ENCODE data around the gene ANKRD28.
"Not testable (repeated sequence)": the region's sequence is repeated elsewhere in the genome, so short reads cannot be mapped to it uniquely, and the experiment has no call there.

Gene ANKRD28

GRCh38 chr3:15769256-15769915 is 28.4 kb downstream of the ANKRD28 start:
- DNase-seq (ENCODE audit: low spot score), result no peak

GRCh38 chr3:15768421-15769255 is 29.1 kb downstream of the ANKRD28 start:
- peak; percentile 85 for DNase-seq (ENCODE audit: low spot score)

DNA sequence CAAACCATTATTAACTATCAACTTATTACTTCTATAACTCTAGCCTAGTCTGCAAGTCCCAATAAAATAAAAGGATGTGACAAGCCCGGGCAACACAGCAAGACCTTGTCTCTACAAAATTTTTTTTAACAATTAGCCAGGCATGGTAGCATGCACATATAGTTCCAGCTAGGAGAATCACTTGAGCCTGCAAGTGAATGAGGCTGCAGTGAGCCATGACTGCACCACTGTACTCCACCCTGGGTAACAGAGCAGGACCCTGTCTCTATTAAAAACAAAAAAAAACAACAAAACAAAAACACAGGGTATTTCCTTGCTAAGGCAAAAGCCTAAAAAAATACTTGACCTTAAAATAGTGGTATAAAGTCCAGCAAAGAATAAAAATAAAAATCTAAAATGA is 31.4 kb downstream of the ANKRD28 start:
- DNase-seq (ENCODE audit: low spot score), result no peak

- no peak for DNase-seq (ENCODE audit: low spot score)
These were observed 39.5 kb downstream of the ANKRD28 start for GRCh38 chr3:15758295-15758694.

GRCh38 chr3:15757824-15758223 is 40.0 kb downstream of the ANKRD28 start:
- DNase-seq (ENCODE audit: low spot score), result no peak

DNA sequence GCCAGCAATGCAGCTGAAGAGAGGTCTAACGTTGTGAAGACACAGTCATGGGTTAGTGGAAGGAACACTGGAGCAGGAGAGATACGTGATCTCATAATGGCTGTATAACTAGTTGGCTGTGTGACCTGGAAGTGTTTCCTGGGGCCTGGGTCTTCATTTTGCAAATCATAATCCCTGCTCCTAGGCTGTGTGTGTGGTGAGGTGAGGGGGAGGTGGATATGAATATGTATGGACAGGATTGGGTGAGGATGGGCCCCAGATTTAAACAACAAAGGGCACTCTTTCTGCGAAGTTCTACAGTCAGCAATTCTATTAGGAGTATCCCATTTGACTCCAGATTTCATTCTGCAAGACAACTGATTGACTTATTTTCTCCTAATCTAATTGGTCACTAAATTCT is 41.3 kb downstream of the ANKRD28 start:
- no peak for DNase-seq (ENCODE audit: low spot score)

- no peak for DNase-seq (ENCODE audit: low spot score)
These were observed 42.0 kb downstream of the ANKRD28 start for GRCh38 chr3:15755780-15756179.

- no peak for DNase-seq (ENCODE audit: low spot score)
These were observed 42.6 kb downstream of the ANKRD28 start for GRCh38 chr3:15755181-15755580.

DNA sequence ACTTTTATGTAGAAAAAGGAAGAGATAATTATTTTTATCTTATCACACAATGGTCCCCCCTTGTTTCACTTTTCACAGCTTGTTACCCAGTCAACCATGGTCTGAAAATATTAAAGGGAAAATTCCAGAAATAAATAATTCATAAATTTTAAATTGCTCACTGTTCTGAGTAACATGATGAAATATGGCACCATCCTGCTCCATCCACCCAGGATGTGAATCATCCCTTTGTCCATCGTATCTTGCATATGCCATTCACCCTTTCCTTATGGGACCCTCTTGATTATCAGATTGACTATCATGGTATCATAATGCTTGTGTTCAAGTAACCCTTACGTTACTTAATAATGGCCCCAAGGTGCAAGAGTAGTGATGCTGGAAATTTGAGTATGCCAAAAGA is 43.7 kb downstream of the ANKRD28 start:
- no peak for DNase-seq (ENCODE audit: low spot score)

- no peak for DNase-seq (ENCODE audit: low spot score)
These were observed 44.6 kb downstream of the ANKRD28 start for GRCh38 chr3:15753056-15753710.

DNA sequence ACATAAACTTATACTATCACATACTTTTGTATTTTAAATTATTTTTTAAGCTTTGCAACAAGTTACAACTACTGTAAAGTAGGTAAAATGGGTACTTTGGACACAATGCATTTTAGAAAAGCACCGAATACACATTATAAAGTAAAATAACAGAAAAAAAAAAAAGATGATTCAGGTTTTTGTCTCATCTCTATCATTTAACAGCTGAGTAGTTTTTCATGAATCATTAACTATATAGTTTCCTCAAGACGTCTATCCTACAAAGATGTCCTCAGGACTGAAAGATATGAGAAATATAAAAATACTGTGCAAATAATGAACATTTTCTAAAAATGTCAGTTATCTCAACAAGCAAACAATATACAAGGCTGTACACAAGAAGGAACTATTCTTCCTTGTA is 46.9 kb downstream of the ANKRD28 start:
- DNase-seq (ENCODE audit: low spot score), result no peak

- no peak for DNase-seq (ENCODE audit: low spot score)
These were observed 47.6 kb downstream of the ANKRD28 start for GRCh38 chr3:15750143-15750542.

- DNase-seq (ENCODE audit: low spot score), result peak; percentile 78
These were observed 51.9 kb downstream of the ANKRD28 start for GRCh38 chr3:15745896-15746295.

GRCh38 chr3:15744176-15744575 is 53.6 kb downstream of the ANKRD28 start:
- no peak for DNase-seq (ENCODE audit: low spot score)

- DNase-seq (ENCODE audit: low spot score), result no peak
These were observed 54.2 kb downstream of the ANKRD28 start for GRCh38 chr3:15743587-15744009.

DNA sequence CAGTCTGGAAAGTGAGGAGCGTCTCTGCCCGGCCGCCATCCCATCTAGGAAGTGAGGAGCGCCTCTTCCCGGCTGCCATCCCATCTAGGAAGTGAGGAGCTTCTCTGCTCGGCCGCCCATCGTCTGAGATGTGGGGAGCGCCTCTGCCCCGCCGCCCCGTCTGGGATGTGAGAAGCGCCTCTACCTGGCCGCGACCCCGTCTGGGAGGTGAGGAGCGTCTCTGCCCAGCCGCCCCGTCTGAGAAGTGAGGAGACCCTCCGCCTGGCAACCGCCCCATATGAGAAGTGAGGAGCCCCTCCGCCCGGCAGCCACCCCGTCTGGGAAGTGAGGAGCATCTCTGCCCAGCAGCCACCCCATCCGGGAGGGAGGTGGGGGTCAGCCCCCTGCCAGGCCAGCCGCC is 55.5 kb downstream of the ANKRD28 start:
- not testable (repeated sequence) for DNase-seq (ENCODE audit: low spot score)

- DNase-seq (ENCODE audit: low spot score), result not testable (repeated sequence)
These were observed 59.2 kb downstream of the ANKRD28 start for GRCh38 chr3:15738616-15739005.

DNA sequence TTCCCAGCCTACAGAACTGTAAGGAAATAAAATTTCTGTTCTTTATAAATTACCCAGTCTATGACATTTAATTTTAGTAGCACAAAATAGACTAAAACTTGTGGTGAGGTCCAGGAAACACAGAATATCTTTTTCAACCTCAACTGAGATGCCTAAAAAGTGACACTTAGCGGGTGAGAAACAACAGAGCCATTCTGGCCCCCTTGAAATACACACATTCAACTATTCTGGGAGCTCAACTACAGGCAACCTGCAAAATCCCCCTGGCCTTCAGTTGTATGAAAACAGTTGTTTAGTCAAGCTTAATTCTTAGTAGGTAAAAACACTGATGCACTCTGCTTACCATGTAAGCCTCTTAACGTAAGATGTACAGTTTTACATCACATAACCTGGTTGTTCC is 66.8 kb downstream of the ANKRD28 start:
- no peak for DNase-seq (ENCODE audit: low spot score)

DNA sequence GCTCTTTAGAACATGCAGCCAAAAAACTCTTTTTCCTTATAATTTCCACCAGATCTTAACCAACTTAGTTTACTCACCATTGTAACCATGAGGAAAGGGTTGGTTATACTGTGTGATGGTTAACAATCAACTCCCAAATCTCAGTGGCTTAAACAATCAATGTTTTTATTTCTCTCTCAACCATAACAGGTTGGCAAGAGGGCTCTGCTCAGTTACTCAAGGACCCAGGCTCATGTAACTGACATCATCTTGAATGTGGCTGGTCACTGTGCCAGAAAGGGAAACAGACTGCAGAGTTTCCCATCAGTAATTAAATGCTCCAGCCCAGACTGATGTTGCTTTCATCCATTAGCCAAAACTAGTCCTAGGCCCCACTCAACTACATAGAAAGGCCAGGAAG is 69.0 kb downstream of the ANKRD28 start:
- DNase-seq (ENCODE audit: low spot score), result no peak

DNA sequence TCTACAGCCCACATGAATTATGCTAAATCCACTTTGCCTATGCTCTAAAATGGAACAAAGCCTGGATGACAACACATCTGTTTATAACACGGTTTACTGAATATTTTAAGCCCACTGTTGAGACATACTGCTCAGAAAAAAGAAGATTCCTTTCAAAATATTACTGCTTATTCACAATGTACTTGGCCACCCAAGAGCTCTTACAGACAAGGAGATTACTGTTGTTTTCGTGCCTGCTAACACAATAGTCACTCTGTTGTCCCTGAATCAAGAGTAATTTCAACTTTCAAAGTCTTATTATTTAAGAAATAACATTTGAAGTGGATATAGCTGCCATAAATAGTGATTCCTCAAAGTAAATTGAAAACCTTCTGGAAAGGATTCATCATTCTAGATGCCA is 70.9 kb downstream of the ANKRD28 start:
- no peak for DNase-seq (ENCODE audit: low spot score)

GRCh38 chr3:15726043-15726442 is 71.7 kb downstream of the ANKRD28 start:
- DNase-seq (ENCODE audit: low spot score), result peak; percentile 64

DNA sequence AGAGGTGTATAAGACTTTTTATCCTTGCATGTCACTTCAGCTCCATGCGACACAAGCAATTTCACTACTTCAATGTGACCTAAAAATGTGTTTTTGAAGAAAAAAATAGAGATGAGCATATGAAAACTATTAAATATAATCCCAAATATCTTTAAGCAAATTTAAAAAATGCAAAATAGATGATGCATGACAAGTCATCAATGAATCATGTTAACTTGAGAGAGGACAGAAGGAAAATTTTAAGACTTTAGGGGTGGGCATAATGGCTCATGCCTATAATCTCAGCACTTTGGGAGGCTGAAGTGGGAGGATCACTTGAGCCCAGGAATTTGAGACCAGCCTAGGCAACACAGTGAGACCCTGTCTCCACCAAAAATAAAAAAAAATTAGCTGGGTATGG is 73.3 kb downstream of the ANKRD28 start:
- no peak for DNase-seq (ENCODE audit: low spot score)

DNA sequence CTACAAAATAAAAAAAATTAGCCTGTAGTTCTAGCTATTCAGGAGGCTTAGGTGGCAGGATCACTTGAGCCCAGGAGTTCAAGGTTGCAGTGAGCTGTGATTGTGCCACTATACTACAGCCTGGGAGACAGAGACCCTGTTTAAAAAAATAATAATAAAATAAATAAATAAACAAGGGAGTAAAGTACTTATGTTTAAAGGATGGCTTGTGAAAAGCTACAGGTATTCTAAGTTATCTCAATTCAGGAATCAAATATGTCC is 74.2 kb downstream of the ANKRD28 start:
- DNase-seq (ENCODE audit: low spot score), result no peak
